Prostate gland (tissue), 2 donors: Measurements from ENCODE around the gene TAL2.

ENCODE experiments used
- POLR2A ChIP-seq: fragments of 450-650 bp; IDR thresholded peaks from one replicate; pipeline ENCODE4 v1.6.1; 2016; ENCODE audit warnings: antibody characterized with exemption, mild to moderate bottlenecking
- POLR2AphosphoS5 ChIP-seq: sonication (generic); formaldehyde crosslinking; IDR thresholded peaks from one replicate; pipeline ENCODE4 v1.6.1; 2017; ENCODE audit warnings: antibody characterized with exemption
- TF ChIP-seq, protein P1 (sequence below), 4 experiments: fragments of 200-600 bp in 2 of 4; fragments of 450-650 bp in 2 of 4; sonication (generic) in 2 of 4; IDR thresholded peaks; 1 replicate in 3 of 4; 2 replicates in 1 of 4; pipeline ENCODE4 v1.5.1; 2016 to 2019; ENCODE audit warnings: antibody characterized with exemption in 4 of 4, mild to moderate bottlenecking in 2 of 4, moderate library complexity in 2 of 4

DNA sequence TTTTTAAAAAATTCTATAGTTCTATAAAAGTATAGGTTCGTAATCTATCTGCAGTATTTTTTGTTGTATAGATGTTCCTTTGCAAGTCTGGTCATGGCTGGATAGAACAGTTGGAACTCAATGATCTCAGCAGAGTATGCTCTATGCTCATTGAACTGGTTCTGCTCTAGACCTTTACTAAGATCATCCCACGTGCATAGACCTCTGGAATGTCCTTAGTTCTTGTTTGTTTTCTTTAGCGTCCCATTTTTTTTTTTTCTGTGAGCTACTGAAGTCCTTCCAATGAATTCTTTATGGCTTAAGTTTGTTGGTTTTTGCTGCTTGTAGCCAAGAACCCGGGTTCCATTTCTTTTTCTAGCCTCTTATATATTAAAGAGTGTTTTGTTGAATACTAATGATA, 35.6 kb downstream of the TAL2 start:
- TF ChIP-seq, protein P1, sequence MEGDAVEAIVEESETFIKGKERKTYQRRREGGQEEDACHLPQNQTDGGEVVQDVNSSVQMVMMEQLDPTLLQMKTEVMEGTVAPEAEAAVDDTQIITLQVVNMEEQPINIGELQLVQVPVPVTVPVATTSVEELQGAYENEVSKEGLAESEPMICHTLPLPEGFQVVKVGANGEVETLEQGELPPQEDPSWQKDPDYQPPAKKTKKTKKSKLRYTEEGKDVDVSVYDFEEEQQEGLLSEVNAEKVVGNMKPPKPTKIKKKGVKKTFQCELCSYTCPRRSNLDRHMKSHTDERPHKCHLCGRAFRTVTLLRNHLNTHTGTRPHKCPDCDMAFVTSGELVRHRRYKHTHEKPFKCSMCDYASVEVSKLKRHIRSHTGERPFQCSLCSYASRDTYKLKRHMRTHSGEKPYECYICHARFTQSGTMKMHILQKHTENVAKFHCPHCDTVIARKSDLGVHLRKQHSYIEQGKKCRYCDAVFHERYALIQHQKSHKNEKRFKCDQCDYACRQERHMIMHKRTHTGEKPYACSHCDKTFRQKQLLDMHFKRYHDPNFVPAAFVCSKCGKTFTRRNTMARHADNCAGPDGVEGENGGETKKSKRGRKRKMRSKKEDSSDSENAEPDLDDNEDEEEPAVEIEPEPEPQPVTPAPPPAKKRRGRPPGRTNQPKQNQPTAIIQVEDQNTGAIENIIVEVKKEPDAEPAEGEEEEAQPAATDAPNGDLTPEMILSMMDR (IDR thresholded peaks at IDR 0.05), result no peak
- TF ChIP-seq POLR2A (no peak), POLR2AphosphoS5 (no peak)
